Breast epithelium (tissue), 3 donors: ENCODE results near the gene ELMO1.

Experiments
- POLR2A ChIP-seq: fragments of 450-650 bp; IDR thresholded peaks from one replicate; pipeline ENCODE4 v1.6.1; 2016; ENCODE audit warnings: antibody characterized with exemption, mild to moderate bottlenecking, moderate library complexity
- TF ChIP-seq, protein P1 (sequence below), 3 donors: fragments of 450-650 bp; IDR thresholded peaks; one replicate each; pipeline ENCODE4 v1.5.1; 2016 to 2017; ENCODE audit warnings: antibody characterized with exemption in 3 of 3, mild to moderate bottlenecking in 3 of 3, moderate library complexity in 3 of 3

DNA sequence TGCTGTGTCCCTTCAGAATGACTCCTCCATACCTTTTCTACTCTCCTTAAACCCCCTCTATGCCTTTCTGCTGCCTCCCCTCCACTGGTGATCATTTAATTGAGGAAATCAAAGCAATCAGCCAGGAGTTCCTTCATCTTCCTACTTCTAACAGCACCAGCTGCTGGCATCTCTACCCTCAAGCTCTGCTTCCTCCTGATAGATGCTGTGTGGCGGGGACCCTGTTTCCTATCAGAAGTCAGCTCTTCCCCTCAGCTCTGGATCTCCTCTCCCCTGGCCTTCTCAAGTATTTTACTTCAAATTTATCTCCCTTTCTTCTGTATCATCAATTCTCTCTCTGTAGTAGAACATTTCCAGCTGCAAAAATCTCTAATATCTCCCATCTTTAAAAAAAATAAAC is 183.7 kb downstream of the ELMO1 start:
- no peak for TF ChIP-seq POLR2A
- TF ChIP-seq, protein P1, sequence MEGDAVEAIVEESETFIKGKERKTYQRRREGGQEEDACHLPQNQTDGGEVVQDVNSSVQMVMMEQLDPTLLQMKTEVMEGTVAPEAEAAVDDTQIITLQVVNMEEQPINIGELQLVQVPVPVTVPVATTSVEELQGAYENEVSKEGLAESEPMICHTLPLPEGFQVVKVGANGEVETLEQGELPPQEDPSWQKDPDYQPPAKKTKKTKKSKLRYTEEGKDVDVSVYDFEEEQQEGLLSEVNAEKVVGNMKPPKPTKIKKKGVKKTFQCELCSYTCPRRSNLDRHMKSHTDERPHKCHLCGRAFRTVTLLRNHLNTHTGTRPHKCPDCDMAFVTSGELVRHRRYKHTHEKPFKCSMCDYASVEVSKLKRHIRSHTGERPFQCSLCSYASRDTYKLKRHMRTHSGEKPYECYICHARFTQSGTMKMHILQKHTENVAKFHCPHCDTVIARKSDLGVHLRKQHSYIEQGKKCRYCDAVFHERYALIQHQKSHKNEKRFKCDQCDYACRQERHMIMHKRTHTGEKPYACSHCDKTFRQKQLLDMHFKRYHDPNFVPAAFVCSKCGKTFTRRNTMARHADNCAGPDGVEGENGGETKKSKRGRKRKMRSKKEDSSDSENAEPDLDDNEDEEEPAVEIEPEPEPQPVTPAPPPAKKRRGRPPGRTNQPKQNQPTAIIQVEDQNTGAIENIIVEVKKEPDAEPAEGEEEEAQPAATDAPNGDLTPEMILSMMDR (IDR thresholded peaks at IDR 0.05): no peak
